Keratinocyte (primary cell): ENCODE measurements around the gene TIAM2.

Experiments used
- CTCF ChIP-seq, 3 experiments: IDR thresholded peaks in 1 of 3; conservative IDR thresholded peaks in 1 of 3; optimal IDR thresholded peaks in 1 of 3; 2 replicates in 2 of 3; 3 replicates in 1 of 3; pipeline versions ENCODE3 to v1.5.1; 2011; ENCODE audit warnings: low read length in 3 of 3, mild to moderate bottlenecking in 3 of 3, moderate library complexity in 2 of 3, control low read depth in 1 of 3, inconsistent platforms in 1 of 3; ENCODE audit not compliant: insufficient read depth in 2 of 3; ENCODE audit errors: extremely low read depth in 1 of 3
- EZH2 ChIP-seq: IDR thresholded peaks from one replicate; pipeline ENCODE4 v1.6.1; 2012; ENCODE audit warnings: inconsistent platforms, mild to moderate bottlenecking, low read length, moderate library complexity

- TF ChIP-seq CTCF (optimal IDR thresholded peaks at IDR 0.05 in 1 of 3, IDR thresholded peaks at IDR 0.05 in 1 of 3, conservative IDR thresholded peaks at IDR 0.05 in 1 of 3; ENCODE audit: extremely low read depth in 1 of 3, insufficient read depth in 2 of 3, low read length in 3 of 3) (no peak), EZH2 (no peak)
Observed at GRCh38 chr6:155187106-155187505, 192.0 kb downstream of the TIAM2 start.
